GM19372 (cell line): ENCODE data around the gene HSPB8.

ENCODE experiments used
- ATAC-seq: cut with Tn5 transposase; IDR thresholded peaks from one replicate; pipeline ENCODE4 v1.9.1; 2021; ENCODE audit warnings: mild to moderate bottlenecking, low read depth, moderate library complexity; ENCODE audit not compliant: unreplicated experiment

HSPB8 gene

GRCh38 chr12:119168721-119169120 lies 10.0 kb upstream of the HSPB8 start:
- no peak for ATAC-seq

DNA sequence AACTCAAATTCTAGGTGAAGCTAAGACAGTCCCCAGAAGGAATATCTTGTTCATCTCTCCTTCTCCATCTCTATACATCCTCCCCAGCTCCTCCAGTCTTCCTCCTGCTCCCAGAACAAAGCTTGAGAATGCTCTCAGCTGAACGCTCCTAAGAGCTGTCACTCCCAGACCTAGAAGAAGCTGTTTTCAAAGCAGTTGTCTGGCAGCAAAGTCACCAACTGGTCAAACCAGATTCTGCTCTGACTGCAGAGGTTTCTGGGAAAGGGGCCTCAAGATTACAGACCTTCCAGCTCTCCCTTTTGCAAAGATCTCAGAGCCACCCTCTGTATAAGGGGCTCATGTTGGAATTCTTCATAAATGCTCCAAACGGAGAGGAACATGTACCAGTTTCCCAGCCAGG lies 9.6 kb upstream of the HSPB8 start:
- no peak for ATAC-seq

DNA sequence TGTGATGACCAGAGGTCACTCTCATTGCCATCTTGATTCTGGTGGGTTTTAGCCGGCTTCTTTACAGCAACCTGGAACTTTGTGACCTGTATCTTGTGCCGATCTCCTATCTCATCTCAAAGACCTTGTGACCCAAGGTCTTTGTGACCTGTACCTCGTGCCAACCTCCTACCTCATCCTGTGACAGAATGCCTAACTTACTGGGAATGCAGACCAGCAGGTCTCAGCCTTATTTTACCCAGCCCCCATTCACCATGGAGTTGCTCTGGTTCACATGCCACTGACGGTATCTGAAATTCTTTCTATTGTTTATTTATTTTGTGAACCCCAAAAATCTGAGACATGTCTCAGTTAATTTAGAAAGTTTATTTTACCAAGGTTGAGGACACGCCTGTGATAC lies 7.4 kb upstream of the HSPB8 start:
- ATAC-seq = no peak

- ATAC-seq = no peak
These were observed 6.9 kb upstream of the HSPB8 start for GRCh38 chr12:119171691-119172425.

DNA sequence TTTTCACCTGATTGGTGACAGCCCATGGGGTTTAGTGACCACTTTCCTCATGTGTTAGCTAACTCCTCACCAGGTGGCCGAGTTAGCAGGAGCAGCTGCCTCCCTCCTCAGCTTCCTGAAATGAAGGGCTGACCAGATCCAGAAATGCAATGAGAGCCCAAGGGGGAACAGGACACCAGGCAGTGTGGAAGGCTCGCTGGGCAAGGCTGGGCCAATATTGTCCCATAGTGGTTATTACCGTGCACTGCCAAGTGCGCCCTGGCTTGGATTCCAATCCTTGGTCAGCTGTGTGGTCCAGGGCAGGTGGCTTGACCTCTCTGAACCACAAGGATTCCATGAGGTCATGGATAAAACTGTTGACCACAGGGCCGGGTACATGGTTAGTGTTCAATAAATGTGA lies 3.6 kb upstream of the HSPB8 start:
- no peak for ATAC-seq

GRCh38 chr12:119176267-119177055 lies 2.3 kb upstream of the HSPB8 start:
- ATAC-seq = no peak

DNA sequence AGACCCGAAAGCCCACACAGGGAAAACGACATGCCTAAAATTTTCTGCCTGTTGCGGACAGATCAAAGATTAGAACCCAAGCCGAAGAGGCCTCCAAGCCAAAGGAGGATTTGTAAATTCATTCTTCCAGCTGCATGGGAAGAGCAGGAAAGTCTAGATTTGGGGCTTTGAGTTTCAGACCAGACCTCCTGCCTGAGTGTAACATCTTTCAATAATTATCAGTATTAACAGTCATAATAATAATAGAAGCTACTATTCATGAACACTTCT lies 1.7 kb upstream of the HSPB8 start:
- ATAC-seq = no peak

DNA sequence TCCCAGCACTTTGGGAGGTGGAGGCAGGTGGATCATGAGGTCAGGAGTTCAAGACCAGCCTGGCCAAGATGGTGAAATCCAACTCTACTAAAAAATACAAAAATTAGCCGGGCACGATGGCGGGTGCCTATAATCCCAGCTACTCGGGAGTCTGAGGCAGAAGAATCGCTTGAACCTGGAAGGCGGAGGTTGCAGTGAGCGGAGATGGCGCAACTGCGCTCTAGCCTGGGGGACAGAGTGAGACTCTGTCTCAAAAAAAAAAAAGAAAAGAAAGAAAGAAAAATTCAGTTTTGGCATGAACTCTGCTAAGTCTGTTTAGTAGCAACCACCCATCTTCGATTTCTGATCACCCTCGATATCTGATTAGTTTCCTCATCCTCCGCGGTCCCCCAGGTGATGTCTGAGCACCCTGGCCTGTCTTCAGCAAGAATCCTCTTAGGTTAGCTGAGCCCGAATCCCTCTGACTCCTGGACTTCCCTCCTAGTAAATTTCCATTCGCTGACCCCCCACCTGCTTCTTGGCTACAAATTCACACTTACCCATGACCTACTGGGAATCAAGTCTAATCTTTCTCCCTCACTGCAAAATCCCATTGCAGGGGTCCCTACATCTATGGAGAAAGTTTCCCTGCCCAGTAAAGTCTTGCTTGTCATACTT lies 879 bp upstream of the HSPB8 start:
- no peak for ATAC-seq

DNA sequence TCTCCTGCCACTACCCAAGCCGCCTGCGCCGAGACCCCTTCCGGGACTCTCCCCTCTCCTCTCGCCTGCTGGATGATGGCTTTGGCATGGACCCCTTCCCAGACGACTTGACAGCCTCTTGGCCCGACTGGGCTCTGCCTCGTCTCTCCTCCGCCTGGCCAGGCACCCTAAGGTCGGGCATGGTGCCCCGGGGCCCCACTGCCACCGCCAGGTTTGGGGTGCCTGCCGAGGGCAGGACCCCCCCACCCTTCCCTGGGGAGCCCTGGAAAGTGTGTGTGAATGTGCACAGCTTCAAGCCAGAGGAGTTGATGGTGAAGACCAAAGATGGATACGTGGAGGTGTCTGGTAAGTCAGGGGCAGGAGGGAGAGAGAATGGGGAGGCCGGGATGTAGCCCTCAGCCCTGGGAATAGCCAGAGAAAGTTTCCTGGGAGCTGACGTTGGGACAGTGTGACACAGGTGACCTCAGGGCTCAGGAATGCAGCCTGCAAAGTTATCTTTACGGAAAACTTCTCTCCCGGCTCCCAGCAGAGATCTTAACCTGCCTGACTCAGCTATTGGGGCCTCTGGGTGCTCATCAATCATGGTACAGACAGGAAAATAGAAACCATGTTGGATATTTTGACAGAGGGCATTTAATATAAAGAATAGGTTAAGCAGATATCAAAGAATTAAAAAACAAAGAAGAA lies 747 bp downstream of the HSPB8 start:
- no peak for ATAC-seq

DNA sequence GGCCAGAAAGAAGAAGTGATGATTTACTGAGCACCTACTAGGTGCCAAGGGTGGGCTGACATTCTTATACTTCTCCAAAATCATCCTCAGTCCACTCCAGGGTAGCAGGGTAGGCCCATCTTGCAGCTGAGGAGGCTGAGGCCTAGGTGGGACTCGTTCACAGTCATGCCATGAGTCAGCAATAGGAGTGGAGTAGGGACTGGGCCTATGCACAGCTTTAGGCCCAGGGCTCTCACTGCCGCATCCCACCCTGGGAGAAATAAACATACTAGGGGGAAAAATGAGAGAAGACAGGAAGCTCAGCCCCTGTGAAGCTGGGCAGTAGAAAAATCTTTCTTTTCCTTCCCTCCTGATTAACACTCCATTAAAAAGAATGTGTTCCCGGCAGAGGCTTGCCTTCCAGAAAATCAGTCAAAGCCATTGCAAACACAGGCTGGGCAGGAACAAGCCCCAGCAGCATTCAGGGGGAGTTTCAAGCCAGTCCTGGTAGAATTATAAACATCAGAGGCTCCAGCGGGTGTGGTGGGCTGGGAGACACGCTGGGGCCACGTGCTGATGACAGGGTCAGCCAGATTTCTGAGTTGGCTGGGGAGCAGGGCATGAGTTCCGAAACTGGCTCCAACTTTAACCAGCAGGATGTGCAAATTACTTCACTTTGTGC lies 1.8 kb downstream of the HSPB8 start:
- no peak for ATAC-seq

- ATAC-seq = no peak
These were observed 2.5 kb downstream of the HSPB8 start for GRCh38 chr12:119181202-119181601.

- ATAC-seq = no peak
These were observed 3.2 kb downstream of the HSPB8 start for GRCh38 chr12:119181944-119182343.

DNA sequence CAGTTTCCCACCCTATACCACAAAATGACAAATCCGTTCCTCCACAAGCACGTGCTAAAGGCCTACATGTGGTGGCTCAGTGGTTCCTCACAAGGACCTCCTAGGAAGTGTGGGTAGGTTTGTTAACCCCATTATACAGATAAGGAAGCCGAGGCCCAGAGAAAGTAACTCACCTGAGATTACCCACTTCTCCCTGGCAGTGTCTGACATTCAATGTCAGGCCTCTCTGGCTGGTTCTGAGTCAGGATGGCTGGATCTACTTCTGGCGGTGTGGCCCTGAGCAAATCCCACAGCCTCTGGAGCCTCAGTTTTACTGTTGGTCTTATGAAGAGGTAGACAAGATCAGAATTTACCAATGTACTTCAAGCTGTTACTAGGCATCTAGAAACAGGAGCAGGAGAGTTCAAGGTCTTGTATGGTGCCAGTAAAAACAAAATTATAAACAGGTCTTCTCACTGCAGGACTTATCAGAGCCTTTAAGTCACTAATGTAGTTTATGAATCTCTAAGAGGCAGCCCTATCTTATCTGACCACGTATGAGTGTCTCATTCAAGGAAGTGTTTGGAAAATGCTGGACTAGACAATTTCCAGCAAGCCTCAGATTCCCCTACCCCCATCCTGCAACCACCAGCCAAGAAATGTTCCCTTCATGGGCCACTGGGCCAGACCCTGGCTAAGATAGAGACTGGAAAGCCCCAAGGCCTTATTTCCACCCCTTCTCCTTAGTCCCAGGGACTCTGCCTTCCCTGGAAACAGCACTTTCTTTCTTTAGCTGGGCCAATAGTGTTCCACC lies 4.2 kb downstream of the HSPB8 start:
- no peak for ATAC-seq

DNA sequence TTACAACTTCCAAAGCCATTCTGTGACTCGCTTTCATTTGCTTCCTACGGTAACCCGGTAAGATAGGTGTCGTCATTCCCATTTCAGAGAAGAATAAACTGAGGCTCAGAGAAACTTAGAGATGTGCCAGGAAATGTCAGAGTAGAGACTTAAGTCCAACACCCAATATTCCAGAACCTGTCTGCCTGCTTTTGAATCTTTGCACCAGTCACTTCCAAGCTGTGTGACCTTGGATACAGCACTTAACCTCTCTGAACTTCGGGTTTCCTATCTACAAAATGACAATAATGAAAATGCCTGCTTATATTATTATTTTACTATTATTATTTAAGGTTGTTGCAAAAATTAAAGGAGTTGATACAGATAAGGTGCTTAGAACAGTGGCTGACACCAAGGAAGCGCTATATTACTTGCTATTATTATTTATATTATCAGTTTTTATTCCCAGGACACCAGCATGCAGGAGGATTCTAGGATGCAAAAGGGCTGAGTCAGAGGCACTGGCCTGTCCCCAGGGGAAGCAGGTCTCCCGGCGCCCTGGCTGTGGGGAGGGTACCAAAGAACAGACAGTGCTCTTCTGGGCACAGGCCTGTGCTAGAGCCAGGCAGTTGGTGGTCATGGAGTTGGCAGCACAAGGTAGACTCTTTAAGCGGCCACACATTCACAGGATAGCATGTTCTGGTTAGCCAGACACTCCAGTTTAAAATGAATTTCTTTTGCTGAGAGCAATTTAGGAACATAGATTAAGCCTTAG lies 5.4 kb downstream of the HSPB8 start:
- ATAC-seq = no peak

DNA sequence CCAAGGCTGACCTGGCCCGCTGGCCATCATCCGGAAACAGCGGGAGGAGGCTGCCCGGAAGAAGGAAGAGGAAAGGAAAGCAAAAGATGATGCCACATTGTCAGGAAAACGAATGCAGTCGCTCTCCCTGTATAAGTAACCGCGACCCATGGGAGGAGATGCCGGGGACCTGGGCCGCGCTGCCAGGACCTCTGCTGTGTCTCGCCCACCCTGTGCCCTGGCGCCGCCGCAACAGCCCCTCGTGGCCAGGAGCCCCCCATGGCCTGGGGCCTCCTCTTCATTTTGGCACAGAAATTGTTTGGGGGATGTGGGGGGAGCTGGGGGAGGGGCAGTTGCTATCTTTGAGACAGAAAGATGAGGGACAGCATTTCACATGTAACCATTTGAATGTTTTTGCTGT lies 16.5 kb downstream of the HSPB8 start:
- ATAC-seq = no peak

DNA sequence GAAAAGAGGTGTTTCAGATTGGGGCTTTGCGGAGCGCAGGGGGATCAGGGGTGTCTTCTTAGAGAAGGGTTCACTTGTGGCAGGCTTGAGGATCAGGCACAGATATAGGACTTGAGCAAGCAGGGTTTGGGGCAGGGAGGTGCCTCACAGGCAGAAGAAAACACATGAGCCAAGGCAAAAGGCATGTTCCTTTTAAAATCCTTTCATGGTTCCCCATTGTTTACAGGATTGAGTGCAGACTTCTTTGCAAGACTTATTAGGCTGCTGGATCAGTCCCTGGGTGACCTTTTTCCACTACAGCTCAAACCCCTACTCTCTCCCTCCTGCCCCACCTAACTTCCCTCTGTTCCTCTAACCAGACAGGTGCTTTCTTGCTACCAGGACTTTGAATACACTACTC lies 19.7 kb downstream of the HSPB8 start:
- ATAC-seq = no peak

- ATAC-seq = no peak
These were observed 21.9 kb downstream of the HSPB8 start for GRCh38 chr12:119200601-119201000.

DNA sequence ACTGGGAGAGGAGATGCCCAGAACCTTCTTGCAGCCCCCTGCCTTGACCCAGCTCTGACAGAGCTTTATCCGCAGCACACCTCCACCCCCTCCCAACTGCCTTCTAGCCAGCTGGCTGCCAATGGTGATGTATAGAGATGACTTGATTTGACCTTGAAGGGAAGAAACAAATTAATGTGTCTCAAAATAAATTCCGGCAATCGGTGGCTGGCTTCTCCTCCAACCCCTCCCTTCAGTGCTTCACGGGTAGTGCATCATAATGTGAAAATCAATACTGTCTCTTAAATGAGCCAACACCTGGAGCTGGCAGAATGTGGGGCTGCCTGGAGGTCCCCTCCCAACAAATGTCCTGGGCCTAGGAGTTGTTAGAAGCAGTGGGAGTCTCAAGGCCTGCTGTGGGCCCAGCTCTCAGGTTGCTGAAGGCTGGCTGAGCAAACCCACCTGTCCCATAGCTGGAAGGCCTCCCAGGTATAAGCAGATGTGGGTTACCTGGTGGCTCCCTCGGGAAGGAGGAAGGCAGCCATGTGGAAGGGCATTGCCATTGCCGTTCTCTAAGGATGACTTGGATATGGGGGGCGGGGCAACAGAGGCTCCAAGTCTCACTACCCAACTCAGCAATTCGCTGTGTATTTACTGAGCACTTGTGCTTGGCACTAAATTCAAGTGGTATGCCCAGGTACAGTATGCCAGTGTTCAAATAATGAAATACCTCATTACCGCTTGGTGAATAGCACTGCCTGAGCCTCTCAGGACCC lies 23.2 kb downstream of the HSPB8 start:
- no peak for ATAC-seq

DNA sequence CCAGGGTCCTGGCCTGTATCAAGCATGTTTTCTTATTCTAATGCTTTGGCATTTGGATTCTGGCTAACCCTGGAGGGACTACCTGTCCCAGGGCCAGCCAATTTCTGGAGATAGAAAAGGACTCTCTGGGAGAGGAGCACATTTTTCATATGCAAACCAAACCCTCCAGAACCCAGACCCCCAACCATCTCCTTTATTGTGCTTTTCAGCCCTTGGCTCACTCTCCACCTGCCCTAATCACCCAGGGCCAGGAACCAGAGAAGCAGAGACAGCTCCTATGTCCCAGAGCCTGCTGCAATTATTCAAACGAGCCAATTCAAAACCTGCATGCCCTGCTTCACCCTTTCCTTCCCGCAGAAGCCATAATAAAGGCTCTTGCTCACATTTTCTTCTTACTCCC lies 23.8 kb downstream of the HSPB8 start:
- ATAC-seq = no peak
